Neural progenitor cell (in vitro differentiated cells): ENCODE data around the gene ELAVL3.

ENCODE experiments used
- CTCF ChIP-seq: fragments of 200-600 bp; sonication (generic); IDR thresholded peaks from 2 replicates; pipeline ENCODE4 v1.5.1; 2017; ENCODE audit warnings: antibody characterized with exemption, mild to moderate bottlenecking
- EZH2phosphoT487 ChIP-seq: fragments of 200-600 bp; sonication (generic); IDR thresholded peaks from 2 replicates; pipeline ENCODE4 v1.6.1; 2017; ENCODE audit warnings: antibody characterized with exemption

- TF ChIP-seq EZH2phosphoT487: no peak
- TF ChIP-seq CTCF: no peak
These were observed 57.1 kb downstream of the ELAVL3 start for GRCh38 chr19:11423791-11424181.
